GM10248 (cell line): ENCODE results near the gene RHD.

Experiments
- CTCF ChIA-PET: fragments of 300-600 bp; sonication (Branson Sonifier 250); formaldehyde crosslinking; extraction: SDS; loops from one replicate; lab custom pipeline; 2021; ENCODE audit warnings: antibody characterized with exemption; lab: Yijun Ruan, JAX
- POLR2A ChIA-PET: fragments of 350-650 bp; sonication (Branson Sonifier 250); formaldehyde crosslinking; extraction: SDS; loops from one replicate; lab custom pipeline; 2020; ENCODE audit warnings: antibody characterized with exemption; lab: Yijun Ruan, JAX
- DNase-seq: peaks from one replicate; pipeline ENCODE4 v3.0.0; 2012; ENCODE audit errors: extremely low spot score
- TF ChIP-seq, protein P1 (sequence below): IDR thresholded peaks from 2 replicates; pipeline ENCODE4 v1.5.1; 2012; ENCODE audit warnings: mild to moderate bottlenecking, low read depth; ENCODE audit errors: extremely low read depth, missing control alignments, control extremely low read depth

RHD gene

DNA sequence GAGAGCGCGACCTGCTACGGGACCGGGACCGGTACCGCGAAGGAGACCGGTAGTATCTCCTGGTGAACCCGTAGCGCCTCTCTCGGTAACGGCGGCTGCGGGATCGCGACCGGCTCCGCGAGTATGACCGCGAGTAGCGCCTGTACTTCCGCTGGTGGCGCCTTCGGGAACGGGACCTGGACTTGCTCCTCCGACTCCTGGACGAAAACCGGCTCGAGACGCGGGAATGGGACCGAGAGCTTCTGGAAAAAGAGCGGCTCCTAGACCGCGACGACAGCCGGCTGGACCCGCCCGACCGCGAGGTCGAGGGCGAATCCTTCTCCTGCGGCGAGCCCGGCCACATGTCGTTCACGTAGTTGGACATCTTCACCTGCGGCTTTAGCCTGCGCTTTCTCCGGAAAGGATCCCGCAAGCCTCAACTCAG lies 25.7 kb upstream of the RHD start:
- ChIA-PET CTCF (interaction anchor here (1.4 kb wide), 1 partner anchor 11 kb away, joined by 3 read pairs; no protein-coding TSS in a partner anchor), POLR2A (interaction anchor here (1.0 to 1.6 kb wide), 4 partner anchors 8 to 576 kb away, joined by 3 to 17 read pairs (median 5); no protein-coding TSS in a partner anchor)
- TF ChIP-seq, protein P1, sequence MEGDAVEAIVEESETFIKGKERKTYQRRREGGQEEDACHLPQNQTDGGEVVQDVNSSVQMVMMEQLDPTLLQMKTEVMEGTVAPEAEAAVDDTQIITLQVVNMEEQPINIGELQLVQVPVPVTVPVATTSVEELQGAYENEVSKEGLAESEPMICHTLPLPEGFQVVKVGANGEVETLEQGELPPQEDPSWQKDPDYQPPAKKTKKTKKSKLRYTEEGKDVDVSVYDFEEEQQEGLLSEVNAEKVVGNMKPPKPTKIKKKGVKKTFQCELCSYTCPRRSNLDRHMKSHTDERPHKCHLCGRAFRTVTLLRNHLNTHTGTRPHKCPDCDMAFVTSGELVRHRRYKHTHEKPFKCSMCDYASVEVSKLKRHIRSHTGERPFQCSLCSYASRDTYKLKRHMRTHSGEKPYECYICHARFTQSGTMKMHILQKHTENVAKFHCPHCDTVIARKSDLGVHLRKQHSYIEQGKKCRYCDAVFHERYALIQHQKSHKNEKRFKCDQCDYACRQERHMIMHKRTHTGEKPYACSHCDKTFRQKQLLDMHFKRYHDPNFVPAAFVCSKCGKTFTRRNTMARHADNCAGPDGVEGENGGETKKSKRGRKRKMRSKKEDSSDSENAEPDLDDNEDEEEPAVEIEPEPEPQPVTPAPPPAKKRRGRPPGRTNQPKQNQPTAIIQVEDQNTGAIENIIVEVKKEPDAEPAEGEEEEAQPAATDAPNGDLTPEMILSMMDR: no peak
- DNase-seq: peak; percentile 12

DNA sequence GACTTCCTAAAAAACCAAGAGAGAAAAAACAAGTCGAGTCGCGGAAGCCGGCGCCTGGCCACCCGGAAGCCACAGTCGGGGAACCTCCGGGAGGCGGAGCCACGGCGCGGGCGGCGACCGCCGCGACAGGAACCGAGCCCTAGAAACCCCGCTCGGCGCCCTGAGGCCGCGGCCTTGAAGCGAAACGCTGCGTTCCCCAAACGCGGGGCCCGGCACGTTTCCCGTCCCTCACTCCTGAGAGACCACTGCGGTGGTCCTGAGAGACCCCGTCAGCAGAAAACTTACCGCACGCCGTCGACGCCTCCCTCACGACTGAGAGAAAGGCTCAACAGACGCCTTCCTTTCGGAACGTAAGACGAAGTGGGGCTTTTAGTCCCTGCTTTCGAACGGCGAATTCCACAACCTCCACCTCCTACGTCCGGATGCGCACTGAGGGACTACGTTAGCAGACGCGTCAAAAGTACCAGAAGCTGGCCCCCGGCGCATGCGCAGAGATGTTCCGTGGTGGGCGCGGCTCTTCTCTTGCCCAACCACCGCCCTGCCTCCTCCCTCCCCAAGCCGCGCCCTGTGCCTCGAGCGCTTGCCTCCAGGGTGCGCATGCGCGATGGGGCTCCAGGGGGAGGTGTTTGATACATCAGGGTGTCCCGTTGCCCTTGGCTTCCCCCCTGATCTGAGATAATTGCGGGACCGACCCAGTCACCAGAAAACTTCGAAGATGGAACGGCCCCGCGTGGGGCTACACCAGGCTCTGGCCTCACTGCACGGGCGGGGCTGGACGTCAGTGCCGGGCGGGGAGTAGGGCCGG lies 25.1 kb upstream of the RHD start, which contains the start of gene RSRP1:
RSRP1 (minus strand) TSS at position 431 of the 805 bp plus-strand sequence. CDS start 491 bp downstream, outside the sequence.
- DNase-seq: peak; percentile 100
- TF ChIP-seq, protein P1: no peak
- ChIA-PET CTCF (interaction anchor here (1.2 to 1.4 kb wide), 2 partner anchors 10 to 106 kb away, joined by 3 read pairs; no protein-coding TSS in a partner anchor), POLR2A (interaction anchor here (0.5 to 1.6 kb wide), 14 partner anchors 8 to 722 kb away, joined by 3 to 26 read pairs (median 4); partner anchors contain the start of gene SYF2)

DNA sequence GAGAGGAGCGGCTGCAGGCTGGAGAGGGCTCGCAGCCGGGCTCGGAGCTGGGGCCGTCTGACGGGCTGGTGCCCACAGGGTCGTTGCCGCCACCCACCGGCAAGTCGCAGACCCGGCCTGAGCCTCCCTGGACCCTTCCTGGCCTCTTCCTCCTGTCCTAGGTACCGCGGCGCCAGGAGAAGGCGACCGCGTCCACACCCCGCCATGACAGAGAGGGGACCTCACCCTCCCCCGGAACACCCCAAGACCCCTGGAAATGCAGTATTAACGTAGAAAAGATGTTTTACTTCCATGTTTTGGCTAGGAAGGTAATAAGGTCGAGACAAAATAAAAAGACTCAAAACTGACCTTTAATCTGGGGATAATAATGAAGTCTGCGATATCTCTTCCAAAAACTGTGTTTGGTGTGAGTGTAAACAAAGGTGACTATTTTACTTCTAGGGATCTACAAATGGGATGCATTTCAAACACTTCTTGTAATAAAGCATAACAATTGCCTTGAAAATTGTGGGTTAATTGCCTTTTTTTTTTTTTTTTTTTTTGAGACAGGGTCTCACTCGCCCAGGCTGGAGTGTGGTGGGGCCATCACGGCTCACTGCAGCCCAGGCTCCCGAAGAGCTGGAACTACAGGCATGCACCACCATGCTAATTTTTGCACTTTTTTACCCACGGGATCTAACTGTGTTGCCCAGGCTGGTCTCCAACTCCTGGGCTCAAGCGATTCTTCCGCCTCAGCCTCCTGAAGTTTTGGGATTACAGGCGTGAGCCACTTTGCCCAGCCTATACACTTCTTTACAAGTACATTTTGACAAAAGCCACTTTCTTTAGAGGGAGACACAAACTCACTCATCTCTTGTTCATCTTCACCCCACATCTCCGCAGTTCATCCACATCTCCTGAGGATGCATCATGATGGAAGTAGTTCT lies 24.2 kb upstream of the RHD start:
- POLR2A ChIA-PET: interaction anchor here (0.5 to 1.6 kb wide), 14 partner anchors 8 to 723 kb away, joined by 3 to 26 read pairs (median 4); partner anchors contain the start of gene SYF2
- CTCF ChIA-PET: interaction anchor here (1.2 to 2.8 kb wide), 3 partner anchors 8 to 105 kb away, joined by 3 to 9 read pairs (median 3); no protein-coding TSS in a partner anchor
- no peak for DNase-seq
- TF ChIP-seq, protein P1: peak; percentile 37

DNA sequence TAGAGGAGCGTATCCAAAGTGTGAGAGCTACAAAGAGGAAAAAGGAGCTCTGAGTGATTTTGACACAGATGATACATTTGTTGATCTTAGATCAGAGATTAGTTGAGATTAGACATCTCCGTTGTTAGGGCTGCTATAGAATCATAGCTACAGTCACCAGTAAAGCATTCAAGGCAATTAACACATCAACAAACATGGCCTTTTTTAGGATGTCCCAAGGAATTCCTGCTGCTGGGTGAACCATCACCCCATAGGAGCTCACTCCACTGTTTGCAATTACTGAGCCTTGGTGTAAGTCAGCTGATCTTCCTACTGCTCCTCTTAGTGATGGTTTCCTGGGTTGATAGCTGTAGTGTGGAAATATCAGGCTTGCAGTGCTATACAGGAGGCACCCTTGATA lies 18.4 kb upstream of the RHD start:
- TF ChIP-seq, protein P1: no peak
- CTCF ChIA-PET: interaction anchor here (0.9 to 1.7 kb wide), 3 partner anchors 9 to 99 kb away, joined by 3 to 5 read pairs (median 3); no protein-coding TSS in a partner anchor
- POLR2A ChIA-PET: no interaction called here
- DNase-seq: no peak

DNA sequence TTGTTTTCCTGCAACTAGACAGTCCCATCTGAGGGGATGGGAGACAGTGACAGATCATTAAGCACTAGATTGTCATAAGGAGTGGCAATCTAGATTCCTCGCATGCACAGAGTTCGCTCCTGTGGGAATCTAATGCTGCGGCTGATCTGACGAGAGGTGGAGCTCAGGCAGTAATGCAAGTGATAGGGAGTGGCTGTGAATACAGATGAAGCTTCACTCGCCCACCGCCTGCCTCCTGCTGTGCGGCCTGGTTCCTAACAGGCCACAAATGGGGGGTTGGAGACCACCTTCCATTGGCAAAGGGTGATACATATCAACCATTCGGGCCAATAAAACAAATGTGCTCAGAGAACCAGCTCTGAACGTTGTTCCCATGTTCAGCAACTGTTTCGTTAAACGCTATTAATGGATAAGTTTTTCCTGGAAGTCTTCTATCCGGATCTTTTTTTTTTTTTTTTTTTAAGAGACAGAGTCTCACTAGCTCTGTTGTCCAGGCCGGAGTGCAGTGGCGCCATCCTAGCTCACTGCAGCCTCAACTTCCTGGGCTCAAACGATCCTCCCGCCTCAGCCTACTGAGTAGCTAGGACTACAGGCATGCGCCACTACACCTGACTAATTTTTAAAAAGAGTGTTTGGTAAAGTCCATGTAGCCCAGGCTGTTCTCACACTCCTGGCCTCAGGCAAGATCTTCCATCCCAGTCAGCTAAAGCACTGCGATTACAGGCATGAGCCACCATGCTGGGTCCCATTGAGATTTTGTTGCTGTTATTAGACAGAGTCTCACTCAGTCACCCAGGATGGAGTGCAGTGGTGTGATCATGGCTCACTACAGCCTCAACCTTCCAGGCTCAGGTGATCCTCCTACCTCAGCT lies 16.4 kb upstream of the RHD start:
- POLR2A ChIA-PET: interaction anchor here (1.3 kb wide), 1 partner anchor 9 kb away, joined by 6 read pairs; the partner anchor contains the start of gene RSRP1
- CTCF ChIA-PET: no interaction called here

More for the DNA sequence above, 16.4 kb upstream of the RHD start:
- TF ChIP-seq, protein P1: no peak
- no peak for DNase-seq
